Smooth muscle cell (in vitro differentiated cells): ENCODE measurements around the gene HMGN3. TPM values are rescaled to one million over a fixed set of nuclear protein-coding genes. Genes with fewer than 3 reads are reported as not detected.

ENCODE experiments used
- DNase-seq: peaks from one replicate; lab custom pipeline; 2025; ENCODE audit not compliant: unreplicated experiment; lab: John Stamatoyannopoulos, UW
- H2AFZ ChIP-seq: fragments of 200-600 bp; sonication (generic); 2 replicates; pipeline ENCODE4 v1.6.0; 2016; ENCODE audit warnings: antibody characterized with exemption, low read depth, mild to moderate bottlenecking
- H3F3A ChIP-seq: fragments of 200-600 bp; sonication (generic); 2 replicates; pipeline ENCODE4 v1.6.0; 2017; ENCODE audit warnings: antibody characterized with exemption, low read depth
- H3K27ac ChIP-seq: fragments of 200-600 bp; sonication (generic); 2 replicates; pipeline ENCODE4 v1.5.1; 2016; ENCODE audit warnings: low read depth, mild to moderate bottlenecking
- H3K27me3 ChIP-seq: fragments of 200-600 bp; sonication (generic); 2 replicates; pipeline ENCODE4 v1.6.1; 2016; ENCODE audit warnings: low read depth, mild to moderate bottlenecking
- H3K36me3 ChIP-seq: fragments of 200-600 bp; sonication (generic); 2 replicates; pipeline ENCODE4 v1.5.1; 2016; ENCODE audit warnings: low read depth
- H3K4me1 ChIP-seq: fragments of 200-600 bp; sonication (generic); 2 replicates; pipeline ENCODE4 v1.5.1; 2016; ENCODE audit warnings: low read depth
- H3K4me2 ChIP-seq: fragments of 200-600 bp; sonication (generic); 2 replicates; pipeline ENCODE4 v1.6.0; 2016; ENCODE audit warnings: mild to moderate bottlenecking
- H3K4me3 ChIP-seq: fragments of 200-600 bp; sonication (generic); 2 replicates; pipeline ENCODE4 v1.5.1; 2016; ENCODE audit warnings: mild to moderate bottlenecking
- H3K79me2 ChIP-seq: fragments of 200-600 bp; sonication (generic); 2 replicates; pipeline ENCODE4 v1.6.0; 2016; ENCODE audit warnings: low read depth, mild to moderate bottlenecking
- H3K9ac ChIP-seq: fragments of 200-600 bp; sonication (generic); 2 replicates; pipeline ENCODE4 v1.6.0; 2016; ENCODE audit warnings: low read depth
- H3K9me3 ChIP-seq: fragments of 200-600 bp; sonication (generic); replicated peaks from 2 replicates; pipeline ENCODE4 v1.5.1; 2016; ENCODE audit warnings: low read depth
- H4K20me1 ChIP-seq: fragments of 200-600 bp; sonication (generic); 2 replicates; pipeline ENCODE4 v1.6.0; 2016; ENCODE audit warnings: low read depth
- WGBS: methylation state at CpG from one replicate; pipeline ENCODE4 v1.1.7; 2016; ENCODE audit warnings: low lambda C conversion rate; 5-methylcytosine and 5-hydroxymethylcytosine counted together
- polyA plus RNA-seq: library from polyadenylated mRNA; unstranded; fragments of >200 nt; fragmentation: Nextera tagmentation; extraction: Ambion mirVana; gene quantifications from 2 replicates; pipeline ENCODE4 v1.2.1, GENCODE V29; 2016
- total RNA-seq: library from RNA; depleted of rRNA; stranded (reverse); fragments of >200 nt; gene quantifications from 2 replicates; pipeline ENCODE4 v1.2.3, GENCODE V29; 2014
- TF ChIP-seq, protein P1 (sequence below): fragments of 200-600 bp; sonication (generic); IDR thresholded peaks from 2 replicates; pipeline ENCODE4 v1.5.1; 2017; ENCODE audit warnings: borderline replicate concordance, mild to moderate bottlenecking, antibody characterized with exemption; ENCODE audit not compliant: insufficient read depth, poor library complexity, severe bottlenecking

HMGN3 gene
- total and polyA plus RNA-seq, 2 experiments from 2014 or later, result 75.4 to 108 TPM

DNA sequence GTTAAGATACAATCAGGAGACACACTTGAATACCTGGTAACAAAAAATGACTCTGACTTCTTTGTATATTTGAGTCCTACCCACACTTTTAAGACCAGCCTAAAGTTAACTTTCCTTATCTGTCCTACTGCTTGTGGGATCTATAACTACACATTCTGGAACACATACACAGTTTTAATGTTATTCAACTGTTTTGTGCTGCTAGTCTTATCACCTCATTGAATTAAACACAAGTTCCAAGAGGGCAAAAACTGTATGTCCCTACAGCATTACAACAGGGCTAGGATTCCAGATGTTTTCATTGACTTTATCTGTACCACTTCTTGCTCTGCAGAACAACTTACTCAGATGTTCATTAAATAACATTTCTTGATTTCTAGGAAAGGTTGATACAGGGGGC, 2.8 kb downstream of the HMGN3 start:
- DNase-seq, result no peak
- peaks cover 43% of the 10 kb centered on the region for H3K79me2 ChIP-seq
- peak overlapping the region; percentile 16 for H3K9ac ChIP-seq
- H3K4me2 ChIP-seq, result peak overlapping the region; percentile 90
- peaks cover 22% of the 10 kb centered on the region for H3F3A ChIP-seq
- no peaks in the 10 kb centered on the region for H3K27me3 ChIP-seq
- H3K27ac ChIP-seq, result peak overlapping the region; percentile 73
- no peak overlapping the region for H2AFZ ChIP-seq
- peaks cover 19% of the 10 kb centered on the region for H3K4me1 ChIP-seq
- H3K9me3 ChIP-seq, result no peaks in the 10 kb centered on the region
- H4K20me1 ChIP-seq, result peaks cover 12% of the 10 kb centered on the region
- H3K36me3 ChIP-seq, result no peaks in the 10 kb centered on the region
- no peak overlapping the region for H3K4me3 ChIP-seq
- TF ChIP-seq, protein P1, sequence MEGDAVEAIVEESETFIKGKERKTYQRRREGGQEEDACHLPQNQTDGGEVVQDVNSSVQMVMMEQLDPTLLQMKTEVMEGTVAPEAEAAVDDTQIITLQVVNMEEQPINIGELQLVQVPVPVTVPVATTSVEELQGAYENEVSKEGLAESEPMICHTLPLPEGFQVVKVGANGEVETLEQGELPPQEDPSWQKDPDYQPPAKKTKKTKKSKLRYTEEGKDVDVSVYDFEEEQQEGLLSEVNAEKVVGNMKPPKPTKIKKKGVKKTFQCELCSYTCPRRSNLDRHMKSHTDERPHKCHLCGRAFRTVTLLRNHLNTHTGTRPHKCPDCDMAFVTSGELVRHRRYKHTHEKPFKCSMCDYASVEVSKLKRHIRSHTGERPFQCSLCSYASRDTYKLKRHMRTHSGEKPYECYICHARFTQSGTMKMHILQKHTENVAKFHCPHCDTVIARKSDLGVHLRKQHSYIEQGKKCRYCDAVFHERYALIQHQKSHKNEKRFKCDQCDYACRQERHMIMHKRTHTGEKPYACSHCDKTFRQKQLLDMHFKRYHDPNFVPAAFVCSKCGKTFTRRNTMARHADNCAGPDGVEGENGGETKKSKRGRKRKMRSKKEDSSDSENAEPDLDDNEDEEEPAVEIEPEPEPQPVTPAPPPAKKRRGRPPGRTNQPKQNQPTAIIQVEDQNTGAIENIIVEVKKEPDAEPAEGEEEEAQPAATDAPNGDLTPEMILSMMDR, result no peak

DNA sequence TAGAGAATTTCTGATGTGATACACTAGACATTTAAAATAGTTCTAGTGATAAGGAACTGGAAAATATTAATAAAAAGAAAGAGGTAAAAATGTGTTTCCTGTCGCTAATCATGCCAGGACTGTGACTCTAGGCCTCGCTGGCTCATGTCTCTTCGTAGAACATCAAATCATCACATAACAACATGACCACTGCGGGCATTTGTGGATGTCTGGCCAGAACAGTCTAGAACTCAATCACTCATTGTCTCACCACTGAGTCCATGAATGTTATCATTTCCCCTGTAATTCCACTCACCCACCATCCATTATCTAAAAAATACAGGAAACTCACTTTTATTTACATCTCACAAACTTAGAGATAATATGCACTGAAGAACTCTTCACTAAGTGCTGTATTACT, 3.4 kb downstream of the HMGN3 start:
- 52% methylated on average over 4 of the region's 4 CpGs for WGBS
- no peak for DNase-seq
- Histone ChIP-seq H3K79me2 (peaks cover 48% of the 10 kb centered on the region), H4K20me1 (peaks cover 18% of the 10 kb centered on the region), H3K4me2 (peak overlapping the region; percentile 90), H3K9ac (peak overlapping the region; percentile 16), H3K27me3 (no peaks in the 10 kb centered on the region), H3K9me3 (no peaks in the 10 kb centered on the region), H3K4me1 (peaks cover 23% of the 10 kb centered on the region), H3K36me3 (no peaks in the 10 kb centered on the region), H3F3A (peaks cover 22% of the 10 kb centered on the region), H3K27ac (peak overlapping the region; percentile 73), H3K4me3 (no peak overlapping the region), H2AFZ (no peak overlapping the region)
- TF ChIP-seq, protein P1, result no peak

DNA sequence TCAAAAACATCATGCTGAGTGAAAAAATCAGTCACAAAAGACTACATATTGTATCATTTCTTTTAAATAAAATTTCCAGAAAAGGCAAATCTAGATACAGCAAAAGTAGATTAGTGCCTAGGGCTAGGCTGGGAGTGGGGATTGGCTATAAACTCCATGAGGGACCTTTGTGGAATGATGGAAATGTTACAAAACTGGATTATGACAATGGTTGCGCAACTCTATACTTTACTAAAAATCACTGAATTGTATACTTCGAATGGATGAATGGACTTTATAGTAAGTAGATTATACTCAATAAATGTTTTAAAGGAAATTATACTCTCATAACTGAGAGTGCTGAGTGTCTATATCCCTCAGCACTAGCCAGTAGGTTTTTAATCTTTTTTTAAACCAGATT, 4.3 kb downstream of the HMGN3 start:
- no peaks in the 10 kb centered on the region for H3K36me3 ChIP-seq
- 88% methylated on average over 2 of the region's 2 CpGs for WGBS
- H2AFZ ChIP-seq, result no peak overlapping the region
- H3K4me2 ChIP-seq, result peak overlapping the region; percentile 90
- DNase-seq, result no peak
- no peaks in the 10 kb centered on the region for H3K27me3 ChIP-seq
- peaks cover 22% of the 10 kb centered on the region for H3F3A ChIP-seq
- TF ChIP-seq, protein P1, result no peak
- H3K79me2 ChIP-seq, result peaks cover 58% of the 10 kb centered on the region
- H3K27ac ChIP-seq, result peak overlapping the region; percentile 73
- H3K9ac ChIP-seq, result no peak overlapping the region
- no peaks in the 10 kb centered on the region for H3K9me3 ChIP-seq
- H3K4me1 ChIP-seq, result peaks cover 26% of the 10 kb centered on the region
- peaks cover 28% of the 10 kb centered on the region for H4K20me1 ChIP-seq
- H3K4me3 ChIP-seq, result no peak overlapping the region

DNA sequence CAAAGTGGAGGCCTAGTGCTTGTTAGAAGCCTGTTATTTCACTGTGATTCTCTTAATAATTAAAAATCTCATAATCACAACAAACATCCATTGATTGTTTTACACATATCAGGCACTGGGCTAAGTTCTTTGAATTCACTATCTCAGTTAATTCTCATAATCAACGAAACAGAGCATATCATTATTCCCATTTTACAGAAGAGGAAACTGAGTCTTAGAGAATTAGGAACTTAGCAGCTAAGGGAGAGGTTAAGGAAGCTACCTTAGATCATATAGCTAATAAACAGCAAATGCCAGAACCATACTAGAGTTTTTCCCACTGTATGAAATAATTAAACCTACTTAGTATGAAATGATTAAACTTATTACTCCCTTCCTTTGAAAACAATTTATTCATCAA, 7.0 kb downstream of the HMGN3 start:
- Histone ChIP-seq H3K4me1 (peaks cover 21% of the 10 kb centered on the region), H3K9ac (no peak overlapping the region), H3K4me2 (no peak overlapping the region), H3K79me2 (peaks cover 75% of the 10 kb centered on the region), H3K27me3 (no peaks in the 10 kb centered on the region), H3K4me3 (no peak overlapping the region), H2AFZ (no peak overlapping the region), H4K20me1 (peaks cover 34% of the 10 kb centered on the region), H3F3A (peaks cover 14% of the 10 kb centered on the region), H3K36me3 (no peaks in the 10 kb centered on the region), H3K27ac (no peak overlapping the region), H3K9me3 (no peaks in the 10 kb centered on the region)
- 97% methylated on average over 1 of the region's 1 CpG for WGBS
- no peak for DNase-seq
- TF ChIP-seq, protein P1, result no peak
